Measurements from ENCODE around the gene PNPLA3.
A peak's percentile ranks its signal among the peaks of the same experiment; 100 is the strongest.

The PNPLA3 gene

DNA sequence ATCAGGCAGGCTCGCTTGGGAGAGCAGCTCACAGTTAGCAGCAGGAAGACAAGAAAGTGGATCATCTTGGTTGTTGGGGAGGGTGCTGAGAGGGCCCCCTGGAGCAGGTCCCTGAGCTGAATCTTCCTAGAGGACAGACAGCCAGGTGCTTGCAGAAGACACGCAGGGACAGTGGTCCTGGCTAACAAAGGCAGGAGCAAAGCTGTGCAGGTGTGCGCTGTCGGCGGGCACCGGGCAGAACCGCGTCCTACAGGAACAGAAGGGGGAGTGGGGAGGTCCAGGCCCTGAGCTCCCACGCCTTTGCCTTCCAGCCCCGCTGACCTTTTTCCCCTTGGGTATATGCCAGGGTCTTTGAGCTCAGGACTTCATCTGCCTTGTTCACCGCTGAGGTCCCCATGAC is 70.4 kb downstream of the PNPLA3 start:
- DNase-seq (ENCODE audit: low spot score) = no peak

DNA sequence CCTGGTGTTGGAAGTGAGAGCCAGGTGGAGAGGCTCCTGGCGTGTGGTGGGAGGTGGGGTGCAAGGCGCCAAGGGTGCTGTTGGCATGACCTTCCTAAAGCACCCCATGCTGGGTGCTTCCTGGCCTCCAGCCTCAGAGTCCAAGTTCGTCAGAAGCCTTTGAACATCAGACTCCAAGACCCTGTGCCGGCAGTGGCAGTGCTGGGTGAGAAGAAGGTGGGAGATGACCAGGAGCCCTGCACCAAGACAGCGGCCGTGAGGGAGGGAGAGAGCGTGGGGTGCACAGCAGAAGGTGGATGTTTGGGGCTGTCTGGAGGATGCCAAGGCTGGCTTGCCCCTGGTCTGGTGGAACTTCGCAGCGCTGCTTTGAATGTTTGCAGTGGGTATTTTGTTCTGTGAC is 70.8 kb downstream of the PNPLA3 start:
- DNase-seq (ENCODE audit: low spot score) = no peak

DNA sequence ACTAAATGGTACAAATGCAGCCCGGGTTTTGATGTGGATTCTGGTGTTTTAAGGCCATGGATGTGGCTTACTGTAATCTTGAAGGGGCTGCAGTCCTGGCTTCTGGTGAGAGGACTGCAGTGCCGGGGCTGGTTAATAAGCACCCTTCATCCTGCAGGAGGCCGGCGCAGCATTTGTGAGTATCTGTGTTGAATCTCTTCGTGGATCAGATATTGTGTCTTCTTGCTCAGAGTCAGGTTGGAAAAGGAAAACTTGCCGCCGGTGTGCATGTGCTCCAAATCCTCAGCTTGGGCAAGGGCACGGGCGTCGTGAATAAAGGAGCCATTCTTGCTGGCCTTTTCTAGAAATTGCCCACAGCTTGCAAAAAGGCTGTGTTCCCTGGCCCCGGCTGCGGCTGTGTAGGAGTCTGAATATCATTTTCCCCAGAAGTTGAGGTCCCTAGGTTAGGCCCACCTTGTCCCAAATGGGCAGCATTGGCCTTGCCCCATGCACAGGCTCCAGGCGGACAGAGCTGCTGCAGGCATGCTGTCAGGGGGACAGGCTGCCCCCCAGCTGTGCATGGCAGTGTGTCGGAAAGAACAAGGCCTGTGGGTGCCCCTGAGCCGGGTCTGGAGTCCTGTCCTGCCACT is 71.6 kb downstream of the PNPLA3 start:
- DNase-seq (ENCODE audit: low spot score) = no peak

DNA sequence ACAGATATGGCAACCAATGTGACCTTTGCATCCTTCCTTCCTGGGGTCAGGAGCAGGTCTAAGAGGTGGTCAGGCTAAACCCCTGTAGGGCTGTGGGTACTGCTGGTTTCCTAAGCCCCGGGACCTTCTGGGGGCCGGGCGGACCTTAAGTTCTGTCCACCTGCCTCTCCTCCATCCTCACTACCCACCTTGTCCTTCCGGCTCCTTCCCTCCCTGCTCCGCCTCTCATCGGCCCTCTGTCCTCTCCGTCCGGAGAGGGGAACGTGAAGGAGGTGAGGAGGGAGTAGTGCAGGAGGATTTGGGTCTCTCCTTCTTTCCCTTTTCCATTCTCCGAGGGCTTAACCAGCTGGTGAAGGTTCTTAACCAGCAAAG is 72.2 kb downstream of the PNPLA3 start:
- DNase-seq (ENCODE audit: low spot score) = no peak

DNA sequence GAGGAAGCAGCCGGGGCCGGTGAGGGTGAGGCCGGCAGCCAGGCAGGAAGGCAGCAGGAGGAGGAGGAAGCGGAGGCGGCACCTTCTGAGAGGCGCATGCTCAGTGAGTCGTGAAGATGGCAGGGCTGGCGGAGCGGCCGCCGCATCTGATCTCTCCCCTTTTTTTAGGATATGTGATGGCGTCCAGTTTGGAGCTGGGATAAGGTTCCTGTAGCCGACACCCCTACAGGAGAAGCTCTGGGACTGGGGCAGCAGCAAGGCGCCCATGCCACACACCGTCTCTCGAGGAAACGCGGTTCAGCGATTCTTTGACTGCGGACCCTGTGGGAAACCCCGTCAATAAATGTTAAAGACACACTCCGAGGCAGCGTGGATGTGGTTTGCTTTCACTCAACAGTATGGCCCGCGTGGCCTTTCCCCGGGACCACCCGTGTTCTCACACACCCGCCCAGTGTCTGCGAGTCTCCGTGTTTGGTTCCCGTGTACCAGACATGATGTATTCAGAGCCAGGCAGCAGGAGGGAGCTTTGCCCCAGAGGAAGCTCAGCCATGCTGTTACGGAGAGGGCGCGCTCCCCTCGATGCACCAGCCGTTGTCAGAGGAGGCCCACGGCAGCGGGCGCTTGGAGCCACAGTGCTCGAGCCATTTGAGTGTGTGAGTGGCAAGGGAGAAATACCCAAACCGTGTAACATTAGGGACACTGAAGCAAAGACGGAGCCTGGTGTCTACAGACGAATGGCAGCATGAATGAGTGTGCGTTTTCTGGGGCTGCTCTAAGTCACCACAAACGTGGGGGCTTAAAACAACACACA is 72.8 kb downstream of the PNPLA3 start:
- peak; percentile 72 for DNase-seq (ENCODE audit: low spot score)

DNA sequence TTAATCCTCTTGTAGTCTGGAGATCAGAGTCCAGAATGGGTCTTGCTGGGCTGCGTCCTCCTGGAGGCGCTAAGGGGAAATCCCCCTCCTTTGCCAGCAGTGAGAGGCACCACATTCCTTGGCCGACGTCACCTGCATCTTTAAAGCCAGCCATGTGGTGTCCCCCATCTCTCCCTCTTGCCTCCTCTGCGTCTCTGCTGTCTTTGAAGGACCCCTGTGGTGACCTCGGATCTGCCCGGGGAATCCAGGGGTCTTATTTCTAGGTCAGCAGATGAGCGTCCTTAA is 73.3 kb downstream of the PNPLA3 start:
- no peak for DNase-seq (ENCODE audit: low spot score)

Data from activated CD4-positive, alpha-beta T cell treated with anti-CD3 and anti-CD28 coated beads, Interleukin-2, Interleukin-4, amounts not matched to agents 100 ng/mL and 50 ng/mL, durations not matched to agents 16 hours and 8 hours (primary cell).